ENCODE measurements around the gene CENPN. TPM values are rescaled to one million over a fixed set of nuclear protein-coding genes. Genes with fewer than 3 reads are reported as not detected.

Gene CENPN
- total and polyA plus RNA-seq, 2 of the 8 experiments (the other 6 are each of a cell fraction or from before 2014, with no cell fraction given): 32.8 to 67.0 TPM

- H3K9ac ChIP-seq (replicated peaks in 1 of 4; ENCODE audit: extremely low read depth in 1 of 4, low read depth in 3 of 4, low read length in 3 of 4): no peak overlapping the region
- H3K14ac ChIP-seq (ENCODE audit: insufficient read length): no peak overlapping the region
- no peaks in the 10 kb centered on the region for H3K9me3 ChIP-seq (ENCODE audit: insufficient read depth in 2 of 2, low read depth in 1 of 2, low read length in 1 of 2)
- CTCF ChIA-PET (ENCODE audit: partially characterized antibody): interaction anchor here (0.6 kb wide), 1 partner anchor 10 kb away, joined by 3 read pairs; the partner anchor contains the start of gene ATMIN
- no peak for FAIRE-seq
- no peak overlapping the region for H2BK120ac ChIP-seq (replicated peaks; ENCODE audit: low read depth, low read length)
- no peaks in the 10 kb centered on the region for H3K23me2 ChIP-seq (ENCODE audit: low read depth, low read length)
- H2BK12ac ChIP-seq (ENCODE audit: low read depth, low read length): no peak overlapping the region
- no peak overlapping the region for H3K4me2 ChIP-seq (ENCODE audit: insufficient read depth in 1 of 2, low read depth in 2 of 2, low read length in 2 of 2)
- no peaks in the 10 kb centered on the region for H3K79me1 ChIP-seq (ENCODE audit: low read depth, low read length)
- H3K36me3 ChIP-seq (ENCODE audit: control insufficient read depth in 2 of 4, insufficient read depth in 4 of 4, low read length in 3 of 4): peaks cover 13 to 67% (median 48%) of the 10 kb centered on the region in 4 experiments
- no peaks in the 10 kb centered on the region for H3K4me1 ChIP-seq (replicated peaks in 1 of 4; ENCODE audit: control insufficient read depth in 3 of 4, insufficient read depth in 4 of 4, low read length in 3 of 4)
- no peak overlapping the region for H3K27ac ChIP-seq (ENCODE audit: low read depth, low read length)
- no peak overlapping the region for H2AFZ ChIP-seq (ENCODE audit: low read length)
- H2BK15ac ChIP-seq (ENCODE audit: low read length): no peak overlapping the region
- 85 to 100% methylated on average over 1 to 4 of the region's 4 CpGs for WGBS, 2 experiments (ENCODE audit: extremely low coverage in 1 of 2, insufficient coverage in 1 of 2, insufficient read length in 1 of 2, insufficient replicate concordance in 2 of 2, low coverage in 1 of 2, low lambda C conversion rate in 2 of 2, missing lambda C conversion rate in 1 of 2)
- H4K91ac ChIP-seq (replicated peaks; ENCODE audit: insufficient read length, low read length): no peak overlapping the region
- no peak overlapping the region for H2AK5ac ChIP-seq (ENCODE audit: low read depth, low read length)
- no peaks in the 10 kb centered on the region for H3K27me3 ChIP-seq (replicated peaks in 1 of 4; ENCODE audit: control insufficient read depth in 3 of 4, extremely low read depth in 1 of 4, insufficient read depth in 3 of 4, low read length in 3 of 4)
- H3K4me3 ChIP-seq (ENCODE audit: extremely low read depth in 1 of 4, insufficient read depth in 2 of 4, low read depth in 3 of 4, low read length in 4 of 4): no peak overlapping the region
- no peak overlapping the region for H3K56ac ChIP-seq (replicated peaks; ENCODE audit: insufficient read length, low read depth, low read length)
- H2BK5ac ChIP-seq (ENCODE audit: low read depth, low read length): no peak overlapping the region
- POLR2A ChIA-PET (ENCODE audit: partially characterized antibody): no interaction called here
- H4K5ac ChIP-seq (ENCODE audit: insufficient read length, low read depth, low read length): no peak overlapping the region
- H4K20me1 ChIP-seq (replicated peaks in 1 of 2; ENCODE audit: control insufficient read depth in 1 of 2, insufficient read depth in 2 of 2, low read length in 2 of 2): no peaks in the 10 kb centered on the region
- H2BK20ac ChIP-seq (ENCODE audit: low read length): no peak overlapping the region
- H3K4ac ChIP-seq (replicated peaks; ENCODE audit: insufficient read length, low read depth, low read length): no peak overlapping the region
- no peaks in the 10 kb centered on the region for H3K79me2 ChIP-seq (ENCODE audit: control insufficient read depth in 1 of 2, insufficient read depth in 2 of 2, low read length in 2 of 2)
- no peak overlapping the region for H3K18ac ChIP-seq (ENCODE audit: extremely low read depth, low read length)
- H4K8ac ChIP-seq (ENCODE audit: extremely low read depth, insufficient read depth, low read length): no peak overlapping the region
- no peak for DNase-seq (ENCODE audit: low read depth in 1 of 2, low spot score in 2 of 2)
- H3K23ac ChIP-seq (ENCODE audit: insufficient read length): no peak overlapping the region
- TF ChIP-seq RAD21 (IDR thresholded peaks at IDR 0.05 in 1 of 2, conservative IDR thresholded peaks at IDR 0.05 in 1 of 2; ENCODE audit: low read depth in 2 of 2, low read length in 2 of 2) (no peak), EGR1 (IDR thresholded peaks at IDR 0.05; ENCODE audit: borderline replicate concordance, low read depth, low read length) (no peak), YY1 (IDR thresholded peaks at IDR 0.05; ENCODE audit: low read depth, low read length) (no peak), KDM4A (IDR thresholded peaks at IDR 0.05; ENCODE audit: low read depth, low read length, severe bottlenecking) (no peak), JUN (IDR thresholded peaks at IDR 0.05; ENCODE audit: low read depth, low read length) (no peak), CTBP2 (IDR thresholded peaks at IDR 0.05; ENCODE audit: borderline replicate concordance, insufficient read depth, insufficient read length, low read length) (no peak), POU5F1 (IDR thresholded peaks at IDR 0.05; ENCODE audit: low read depth, low read length) (no peak), CBX5 (IDR thresholded peaks at IDR 0.05; ENCODE audit: low read depth, low read length) (no peak), CTCF (IDR thresholded peaks at IDR 0.05; ENCODE audit: control extremely low read depth in 1 of 3, insufficient read depth in 1 of 3, low read depth in 1 of 3, low read length in 3 of 3) (no peak), SP1 (IDR thresholded peaks at IDR 0.05; ENCODE audit: low read depth, low read length) (no peak), RFX5 (IDR thresholded peaks at IDR 0.05; ENCODE audit: borderline replicate concordance, low read depth, low read length) (no peak), EP300 (IDR thresholded peaks at IDR 0.05; ENCODE audit: borderline replicate concordance in 1 of 2, low read depth in 2 of 2, low read length in 2 of 2) (no peak)
Observed at GRCh38 chr16:81026429-81026828, 19.4 kb downstream of the CENPN start.
